Measurements from ENCODE around the gene MACROH2A2. TPM values are rescaled to one million over a fixed set of nuclear protein-coding genes. Genes with fewer than 3 reads are reported as not detected.

Gene MACROH2A2
- total and polyA plus RNA-seq, 2 of the 8 experiments (the other 6 are each of a cell fraction or from before 2014, with no cell fraction given), result 7.9 to 9.3 TPM

- ChIA-PET CTCF (ENCODE audit: partially characterized antibody) (no interaction called here), POLR2A (ENCODE audit: partially characterized antibody) (interaction anchor here (1.4 kb wide), 1 partner anchor 12 kb away, joined by 3 read pairs; no protein-coding TSS in a partner anchor)
- Histone ChIP-seq H3K4ac (replicated peaks; ENCODE audit: insufficient read length, low read depth, low read length) (no peak overlapping the region), H2BK12ac (ENCODE audit: low read depth, low read length) (no peak overlapping the region), H2BK5ac (ENCODE audit: low read depth, low read length) (no peak overlapping the region), H4K91ac (replicated peaks; ENCODE audit: insufficient read length, low read length) (no peak overlapping the region), H3K4me1 (replicated peaks in 1 of 4; ENCODE audit: control insufficient read depth in 3 of 4, insufficient read depth in 4 of 4, low read length in 3 of 4) (peaks cover 0 to 11% (median 2%) of the 10 kb centered on the region in 4 experiments; a peak in 4 of 7 replicates), H3K23me2 (ENCODE audit: low read depth, low read length) (peaks cover 9% of the 10 kb centered on the region), H3K27me3 (replicated peaks in 1 of 4; ENCODE audit: control insufficient read depth in 3 of 4, extremely low read depth in 1 of 4, insufficient read depth in 3 of 4, low read length in 3 of 4) (peaks cover 16 to 51% (median 39%) of the 10 kb centered on the region in 4 experiments), H3K79me2 (ENCODE audit: control insufficient read depth in 1 of 2, insufficient read depth in 2 of 2, low read length in 2 of 2) (no peaks in the 10 kb centered on the region), H3K23ac (ENCODE audit: insufficient read length) (no peak overlapping the region), H2BK120ac (replicated peaks; ENCODE audit: low read depth, low read length) (no peak overlapping the region), H4K5ac (ENCODE audit: insufficient read length, low read depth, low read length) (no peak overlapping the region), H3K14ac (ENCODE audit: insufficient read length) (no peak overlapping the region), H2BK15ac (ENCODE audit: low read length) (no peak overlapping the region), H2AK5ac (ENCODE audit: low read depth, low read length) (no peak overlapping the region), H3K27ac (ENCODE audit: low read depth, low read length) (no peak overlapping the region), H3K9ac (replicated peaks in 1 of 4; ENCODE audit: extremely low read depth in 1 of 4, low read depth in 3 of 4, low read length in 3 of 4) (no peak overlapping the region), H3K9me3 (ENCODE audit: insufficient read depth in 2 of 2, low read depth in 1 of 2, low read length in 1 of 2) (no peaks in the 10 kb centered on the region), H2AFZ (ENCODE audit: low read length) (no peak overlapping the region), H3K56ac (replicated peaks; ENCODE audit: insufficient read length, low read depth, low read length) (no peak overlapping the region), H4K20me1 (replicated peaks in 1 of 2; ENCODE audit: control insufficient read depth in 1 of 2, insufficient read depth in 2 of 2, low read length in 2 of 2) (peaks cover 5 to 10% of the 10 kb centered on the region in 2 experiments), H4K8ac (ENCODE audit: extremely low read depth, insufficient read depth, low read length) (no peak overlapping the region), H3K36me3 (ENCODE audit: control insufficient read depth in 2 of 4, insufficient read depth in 4 of 4, low read length in 3 of 4) (no peaks in the 10 kb centered on the region), H3K4me2 (ENCODE audit: insufficient read depth in 1 of 2, low read depth in 2 of 2, low read length in 2 of 2) (no peak overlapping the region), H3K79me1 (ENCODE audit: low read depth, low read length) (no peaks in the 10 kb centered on the region; the same call in 1 of the 2 replicates), H3K18ac (ENCODE audit: extremely low read depth, low read length) (no peak overlapping the region), H2BK20ac (ENCODE audit: low read length) (no peak overlapping the region), H3K4me3 (ENCODE audit: extremely low read depth in 1 of 4, insufficient read depth in 2 of 4, low read depth in 3 of 4, low read length in 4 of 4) (no peak overlapping the region)
- FAIRE-seq (no peak), DNase-seq (ENCODE audit: low read depth in 1 of 2, low spot score in 2 of 2) (no peak)
- TF ChIP-seq SRF (IDR thresholded peaks at IDR 0.05; ENCODE audit: low read depth, low read length) (no peak), KDM5A (IDR thresholded peaks at IDR 0.05; ENCODE audit: low read length) (no peak), YY1 (IDR thresholded peaks at IDR 0.05; ENCODE audit: low read depth, low read length) (no peak), TAF1 (IDR thresholded peaks at IDR 0.05; ENCODE audit: low read depth, low read length) (no peak), GABPA (IDR thresholded peaks at IDR 0.05; ENCODE audit: borderline replicate concordance, insufficient read depth, low read length) (no peak), TCF12 (IDR thresholded peaks at IDR 0.05; ENCODE audit: low read depth, low read length) (no peak)
- WGBS, 2 experiments (ENCODE audit: extremely low coverage in 1 of 2, insufficient coverage in 1 of 2, insufficient read length in 1 of 2, insufficient replicate concordance in 2 of 2, low coverage in 1 of 2, low lambda C conversion rate in 2 of 2, missing lambda C conversion rate in 1 of 2), result 82% methylated on average over 4 of the region's 4 CpGs; no CpG with 5 or more reads in 1 of the 2 experiments
Observed at GRCh38 chr10:70057306-70057705, 4.7 kb downstream of the MACROH2A2 start.
